BJ (cell line): Measurements from ENCODE around the gene RPS18. TPM values are rescaled to one million over a fixed set of nuclear protein-coding genes. Genes with fewer than 3 reads are reported as not detected.

ENCODE experiments used
- CTCF ChIA-PET: fragments of 350-600 bp; formaldehyde crosslinking; extraction: SDS; loops from one replicate; lab custom pipeline; 2021; ENCODE audit warnings: antibody characterized with exemption, inconsistent platforms; lab: Yijun Ruan, JAX
- POLR2A ChIA-PET: fragments of 300-600 bp; sonication (Branson Sonifier 250); formaldehyde crosslinking; extraction: SDS; loops from one replicate; lab custom pipeline; 2021; ENCODE audit warnings: antibody characterized with exemption; lab: Charles Lee
- DNase-seq: peaks from one replicate; pipeline ENCODE4 v3.0.0-alpha.2; 2011; ENCODE audit warnings: low read depth
- H3K27me3 ChIP-seq: 2 replicates; pipeline ENCODE4 v1.6.0; 2011; ENCODE audit warnings: low read length; ENCODE audit not compliant: control insufficient read depth, insufficient read depth
- H3K36me3 ChIP-seq: 2 replicates; pipeline ENCODE4 v1.5.1; 2011; ENCODE audit warnings: low read length; ENCODE audit not compliant: control insufficient read depth, insufficient read depth
- H3K4me3 ChIP-seq: 2 replicates; pipeline ENCODE4 v1.5.1; 2011; ENCODE audit warnings: low read depth, mild to moderate bottlenecking, control low read depth, low read length
- CTCF ChIP-seq: IDR thresholded peaks from 2 replicates; pipeline ENCODE4 v1.5.1; 2011; ENCODE audit warnings: low read depth, mild to moderate bottlenecking, control low read depth, inconsistent platforms, low read length, moderate library complexity; ENCODE audit not compliant: insufficient read depth
- polyA plus RNA-seq: library from polyadenylated mRNA; depleted of rRNA; stranded (reverse); fragments of >200 nt; gene quantifications from 2 replicates; pipeline ENCODE4 v1.2.3, GENCODE V29; 2011

Gene RPS18
- polyA plus RNA-seq, 1 experiment = 6,433 TPM

GRCh38 chr6:33237741-33238140, 34.1 kb upstream of the RPS18 start:
- ChIA-PET CTCF (interaction anchor here (5.0 kb wide), 1 partner anchor 11 kb away, joined by 34 read pairs; no protein-coding TSS in a partner anchor), POLR2A (no interaction called here)
- TF ChIP-seq CTCF = no peak
- Histone ChIP-seq H3K36me3 (no peaks in the 10 kb centered on the region), H3K4me3 (no peak overlapping the region), H3K27me3 (peaks cover 19% of the 10 kb centered on the region)
- no peak for DNase-seq

GRCh38 chr6:33241968-33242367, 29.9 kb upstream of the RPS18 start:
- Histone ChIP-seq H3K4me3 (no peak overlapping the region), H3K36me3 (no peaks in the 10 kb centered on the region), H3K27me3 (peaks cover 8% of the 10 kb centered on the region)
- CTCF ChIA-PET = interaction anchor here (0.6 kb wide), 1 partner anchor 271 kb away, joined by 4 read pairs; no protein-coding TSS in a partner anchor
- no peak for TF ChIP-seq CTCF
- POLR2A ChIA-PET = no interaction called here
- no peak for DNase-seq

GRCh38 chr6:33243476-33243875, 28.4 kb upstream of the RPS18 start:
- no peak for DNase-seq
- Histone ChIP-seq H3K27me3 (peaks cover 6% of the 10 kb centered on the region), H3K4me3 (no peak overlapping the region), H3K36me3 (no peaks in the 10 kb centered on the region)
- TF ChIP-seq CTCF = no peak
- ChIA-PET POLR2A (no interaction called here), CTCF (interaction anchor here (0.8 kb wide), 1 partner anchor 34 kb away, joined by 3 read pairs; no protein-coding TSS in a partner anchor)

GRCh38 chr6:33247977-33248642, 23.8 kb upstream of the RPS18 start:
- Histone ChIP-seq H3K27me3 (peaks cover 2% of the 10 kb centered on the region; the same call in 1 of the 2 replicates), H3K36me3 (no peaks in the 10 kb centered on the region), H3K4me3 (peak overlapping the region; percentile 36)
- DNase-seq = no peak
- ChIA-PET CTCF (interaction anchor here (0.6 to 4.2 kb wide), 45 partner anchors 10 to 315 kb away, joined by 3 to 34 read pairs (median 5); partner anchors contain the start of genes HSD17B8, RING1, RPS18 and RXRB), POLR2A (interaction anchor here (0.5 to 1.0 kb wide), 3 partner anchors 23 to 162 kb away, joined by 3 to 6 read pairs (median 5); partner anchors contain the start of genes RPS18 and VPS52)
- TF ChIP-seq CTCF = peak; percentile 88

- ChIA-PET POLR2A (interaction anchor here (1.0 kb wide), 1 partner anchor 23 kb away, joined by 3 read pairs; the partner anchor contains the start of genes RPS18 and VPS52), CTCF (interaction anchor here (0.7 to 4.2 kb wide), 44 partner anchors 9 to 315 kb away, joined by 3 to 34 read pairs (median 5); partner anchors contain the start of genes HSD17B8, RING1, RPS18 and RXRB)
- DNase-seq = no peak
- Histone ChIP-seq H3K4me3 (peak overlapping the region; percentile 36), H3K36me3 (no peaks in the 10 kb centered on the region), H3K27me3 (no peaks in the 10 kb centered on the region)
- TF ChIP-seq CTCF = no peak
These were observed 23.3 kb upstream of the RPS18 start for GRCh38 chr6:33248643-33248931.
